GM12878 (cell line): Measurements from ENCODE around the gene JHY. TPM values are rescaled to one million over a fixed set of nuclear protein-coding genes. Genes with fewer than 3 reads are reported as not detected.

ENCODE experiments used
- ATAC-seq: fragments of 200-7000 bp; cut with Tn5 transposase; 3 replicates; pipeline ENCODE4 v1.9.1; 2020; ENCODE audit warnings: mild to moderate bottlenecking, moderate library complexity
- BruUV-seq: library from RNA; stranded (reverse); fragments of 400-500 nt; replicated peaks from 2 replicates; lab custom pipeline; 2021; lab: Mats Ljungman, UMichigan
- CTCF ChIA-PET: fragments of 300-600 bp; sonication (Branson Sonifier 250); formaldehyde crosslinking; extraction: SDS; loops from one replicate; lab custom pipeline; 2021; ENCODE audit warnings: inconsistent platforms; lab: Yijun Ruan, JAX
- POLR2A ChIA-PET: fragments of 350-600 bp; formaldehyde crosslinking; extraction: SDS; loops from one replicate; lab custom pipeline; 2021; ENCODE audit warnings: inconsistent platforms; lab: Charles Lee
- RAD21 ChIA-PET: fragments of 300-600 bp; sonication (Branson Sonifier 250); formaldehyde crosslinking; loops from one replicate; lab custom pipeline; 2023; ENCODE audit warnings: antibody characterized with exemption; ENCODE audit not compliant: unreplicated experiment; lab: Charles Lee
- SMC1A ChIA-PET: fragments of 300-600 bp; sonication (Branson Sonifier 250); formaldehyde crosslinking; loops from one replicate; lab custom pipeline; 2023; ENCODE audit not compliant: unreplicated experiment, uncharacterized antibody; lab: Charles Lee
- DNase-seq: peaks from one replicate; pipeline ENCODE4 v3.0.0-alpha.2; 2011; ENCODE audit warnings: low read depth, low spot score
- FAIRE-seq: peaks from 3 replicates; lab custom pipeline; 2011; peaks lifted over from hg19 to GRCh38; lab: Jason Lieb, UNC
- H2AFZ ChIP-seq: 2 replicates; pipeline ENCODE4 v1.6.0; 2011; ENCODE audit warnings: low read depth, low read length, control low read depth; ENCODE audit not compliant: control insufficient read depth
- H3K27ac ChIP-seq: 2 replicates; pipeline ENCODE4 v1.5.1; 2011; ENCODE audit warnings: control low read depth; ENCODE audit not compliant: control insufficient read depth, insufficient read depth
- H3K27me3 ChIP-seq, 2 experiments: replicated peaks in 1 of 2; 2 replicates each; pipeline versions ENCODE4 v1.6.0 to v1.6.1; 2011; ENCODE audit warnings: low read length in 1 of 2; ENCODE audit not compliant: control insufficient read depth in 2 of 2, insufficient read depth in 2 of 2
- H3K36me3 ChIP-seq, 2 experiments: 2 replicates each; pipeline ENCODE4 v1.5.1; 2011; ENCODE audit warnings: low read length in 1 of 2; ENCODE audit not compliant: control insufficient read depth in 2 of 2, insufficient read depth in 2 of 2
- H3K4me1 ChIP-seq: 2 replicates; pipeline ENCODE4 v1.6.1; 2011; ENCODE audit warnings: mild to moderate bottlenecking, low read length, moderate library complexity, mixed read lengths; ENCODE audit not compliant: control insufficient read depth, insufficient read depth
- H3K4me2 ChIP-seq: 2 replicates; pipeline ENCODE4 v1.6.0; 2011; ENCODE audit warnings: control low read depth; ENCODE audit not compliant: control insufficient read depth, insufficient read depth
- H3K4me3 ChIP-seq: fragments of 200-600 bp; sonication (generic); 2 replicates; pipeline ENCODE4 v1.5.1; 2016
- H3K79me2 ChIP-seq: 2 replicates; pipeline ENCODE4 v1.6.0; 2011; ENCODE audit warnings: low read length; ENCODE audit not compliant: control insufficient read depth, insufficient read depth
- H3K9ac ChIP-seq: 2 replicates; pipeline ENCODE4 v1.8.0; 2011; ENCODE audit warnings: low read length, control low read depth, mixed read lengths; ENCODE audit not compliant: control insufficient read depth, insufficient read depth
- H3K9me3 ChIP-seq: replicated peaks from 3 replicates; pipeline ENCODE4 v1.5.1; 2011; ENCODE audit warnings: mild to moderate bottlenecking, low read length; ENCODE audit not compliant: control insufficient read depth, insufficient read depth
- H4K20me1 ChIP-seq: 2 replicates; pipeline ENCODE4 v1.6.0; 2011; ENCODE audit not compliant: control insufficient read depth, insufficient read depth
- BCL11A ChIP-seq: IDR thresholded peaks from 2 replicates; pipeline ENCODE4 v1.6.1; 2011; ENCODE audit warnings: low read depth, low read length
- BHLHE40 ChIP-seq, 2 experiments: fragments of 450-650 bp in 1 of 2; IDR thresholded peaks; 2 replicates each; pipeline ENCODE4 v1.6.1; 2011 to 2017; ENCODE audit warnings: low read depth in 2 of 2, borderline replicate concordance in 1 of 2, improper control_type of control experiment in 1 of 2, low read length in 1 of 2, mild to moderate bottlenecking in 1 of 2
- HDAC6 ChIP-seq: fragments of 200-600 bp; sonication (generic); IDR thresholded peaks from one replicate; pipeline ENCODE4 v1.8.0; 2017; ENCODE audit warnings: antibody characterized with exemption; ENCODE audit not compliant: unreplicated experiment
- HDGF ChIP-seq: fragments of 450-650 bp; IDR thresholded peaks from 2 replicates; pipeline ENCODE4 v1.6.1; 2016; ENCODE audit warnings: antibody characterized with exemption
- JUND ChIP-seq: IDR thresholded peaks from 2 replicates; pipeline ENCODE4 v1.6.1; 2012; ENCODE audit warnings: low read depth, mild to moderate bottlenecking, low read length, improper control_type of control experiment, moderate library complexity
- MEF2A ChIP-seq: IDR thresholded peaks from 2 replicates; pipeline ENCODE4 v1.6.1; 2011; ENCODE audit warnings: low read depth, mild to moderate bottlenecking, low read length, moderate library complexity; ENCODE audit not compliant: insufficient read depth
- PML ChIP-seq: IDR thresholded peaks from 2 replicates; pipeline ENCODE4 v1.6.1; 2012; ENCODE audit warnings: low read length, inconsistent platforms
- RELA ChIP-seq: fragments of 450-650 bp; IDR thresholded peaks from 2 replicates; pipeline ENCODE4 v1.8.0; 2014; ENCODE audit warnings: borderline replicate concordance; ENCODE audit not compliant: partially characterized antibody
- TCF7 ChIP-seq: IDR thresholded peaks from 2 replicates; pipeline ENCODE4 v1.6.1; 2014; ENCODE audit warnings: antibody characterized with exemption, borderline replicate concordance
- WGBS: methylation state at CpG from one replicate; pipeline ENCODE4 v1.1.6; 2016; ENCODE audit warnings: low lambda C conversion rate; ENCODE audit not compliant: insufficient replicate concordance, insufficient coverage; ENCODE audit errors: missing lambda C conversion rate; 5-methylcytosine and 5-hydroxymethylcytosine counted together
- in situ Hi-C: fragments of 300-500 bp; cut with MboI; formaldehyde crosslinking; loops from 9 replicates; pipeline ENCODE4 v1.14.3; 2018; ENCODE audit warnings: mixed read lengths
- intact Hi-C: fragments of 100-400 bp; cut with micrococcal nuclease; formaldehyde crosslinking; loops from one replicate; pipeline ENCODE4 v1.14.2; 2022; ENCODE audit not compliant: unreplicated experiment
- polyA plus RNA-seq, 11 experiments: library from polyadenylated mRNA; depleted of rRNA in 4 of 11; unstranded in 6 of 11; stranded (reverse) in 5 of 11; fragments of >200 nt; fragmentation: Nextera tagmentation in 4 of 11; fragmentation: Illumina TruSeq in 1 of 11; extraction: Ambion mirVana in 4 of 11; extraction: Trizol in 1 of 11; gene quantifications; 1 replicate in 1 of 11; 2 replicates in 10 of 11; pipeline versions ENCODE4 v1.2.1 to v1.2.3, GENCODE V29; 2011 to 2016; ENCODE audit warnings: inconsistent platforms in 2 of 11, missing spikeins in 2 of 11, low read depth in 1 of 11
- total RNA-seq, 4 experiments: library from RNA; depleted of rRNA in 3 of 4; stranded (reverse); fragments of >200 nt in 3 of 4; fragmentation: Illumina TruSeq in 1 of 4; extraction: Trizol in 1 of 4; gene quantifications; 2 replicates each; pipeline versions ENCODE4 v1.2.1 to v1.2.3, GENCODE V29; 2013 to 2021
- TF ChIP-seq, protein P1 (sequence below): IDR thresholded peaks from 2 replicates; pipeline ENCODE4 v1.6.1; 2011; ENCODE audit warnings: low read depth, mild to moderate bottlenecking, low read length, moderate library complexity, borderline replicate concordance; ENCODE audit errors: extremely low read depth

JHY gene
- total and polyA plus RNA-seq, 10 of the 15 experiments (the other 5 are each of a cell fraction or from before 2014, with no cell fraction given), result 0.90 to 7.1 (median 5.5) TPM

- WGBS, result 23% methylated on average over 27 of the region's 27 CpGs
- no peak for FAIRE-seq
- no peak overlapping the region for H3K9ac ChIP-seq
- H3K4me2 ChIP-seq, result no peak overlapping the region
- no peaks in the 10 kb centered on the region; the same call in 1 of the 3 replicates for H3K9me3 ChIP-seq
- CTCF ChIA-PET, result interaction anchor here (1.1 kb wide), 1 partner anchor 74 kb away, joined by 3 read pairs; no protein-coding TSS in a partner anchor
- H3K27me3 ChIP-seq, result peaks cover 19 to 56% of the 10 kb centered on the region in 2 experiments
- H3K4me1 ChIP-seq, result no peaks in the 10 kb centered on the region
- no peak overlapping the region for H3K4me3 ChIP-seq
- TF ChIP-seq BHLHE40 (IDR thresholded peaks at IDR 0.05; ENCODE audit: borderline replicate concordance in 1 of 2, low read depth in 2 of 2, low read length in 1 of 2) (no peak), HDAC6 (no peak), PML (no peak), BCL11A (no peak), JUND (no peak), HDGF (no peak), RELA (no peak), TCF7 (no peak), MEF2A (no peak)
- TF ChIP-seq, protein P1, sequence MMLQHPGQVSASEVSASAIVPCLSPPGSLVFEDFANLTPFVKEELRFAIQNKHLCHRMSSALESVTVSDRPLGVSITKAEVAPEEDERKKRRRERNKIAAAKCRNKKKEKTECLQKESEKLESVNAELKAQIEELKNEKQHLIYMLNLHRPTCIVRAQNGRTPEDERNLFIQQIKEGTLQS, result no peak
- TF ChIP-seq, all 136 proteins: peak for 0
- ChIA-PET POLR2A (no interaction called here), RAD21 (interaction anchor here (0.6 kb wide), 1 partner anchor 113 kb away, joined by 3 read pairs; no protein-coding TSS in a partner anchor), SMC1A (interaction anchor here (1.4 kb wide), 1 partner anchor 116 kb away, joined by 3 read pairs; no protein-coding TSS in a partner anchor)
- no TSS peak for BruUV-seq
- in situ Hi-C loops (no loop called here), intact Hi-C loops (no loop called here)
- ATAC-seq (no peak), DNase-seq (no peak)
- H3K79me2 ChIP-seq, result no peaks in the 10 kb centered on the region
- no peaks in the 10 kb centered on the region for H4K20me1 ChIP-seq
- H2AFZ ChIP-seq, result no peak overlapping the region
- H3K36me3 ChIP-seq, result no peaks in the 10 kb centered on the region
- H3K27ac ChIP-seq, result no peak overlapping the region
Measured at GRCh38 chr11:122979815-122980595, 97.4 kb downstream of the JHY start.
